Measurements from ENCODE around the gene JPH4. TPM values are rescaled to one million over a fixed set of nuclear protein-coding genes. Genes with fewer than 3 reads are reported as not detected.

JPH4 gene
- total RNA-seq, 8 experiments from 2014 or later, result 1.6 to 41.5 (median 21.9) TPM

DNA sequence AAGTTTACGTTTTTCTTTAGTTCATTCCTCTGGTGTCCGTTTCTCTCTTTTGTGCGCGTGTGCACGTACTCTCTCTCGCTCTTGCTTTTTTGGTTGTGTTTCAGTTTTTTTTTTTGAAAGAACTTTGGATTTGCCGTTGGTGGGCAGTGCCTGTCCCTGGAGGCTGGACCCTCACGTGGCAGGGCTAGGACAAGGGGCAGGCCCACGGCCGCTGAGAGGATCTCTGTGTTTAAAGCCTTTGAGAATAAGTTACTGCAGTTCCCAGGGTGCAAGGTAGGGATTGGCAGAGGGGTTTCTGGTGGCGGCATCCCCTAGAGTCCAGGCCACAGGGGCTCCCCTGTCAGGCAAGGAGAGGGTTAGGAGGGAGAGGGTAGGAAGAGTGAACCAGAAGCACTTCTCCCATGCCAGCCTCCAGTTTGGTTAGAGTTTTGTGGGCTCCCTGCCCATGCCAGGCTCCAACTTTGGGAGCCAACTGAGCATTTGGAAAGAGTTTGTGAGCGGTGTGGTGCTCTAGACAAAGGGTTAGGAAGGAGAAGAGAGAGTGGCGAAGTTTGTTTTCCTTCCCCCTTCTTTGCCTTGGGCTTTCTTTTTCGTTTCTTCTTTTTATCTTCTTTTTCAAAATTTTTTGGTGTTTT, 57.6 kb downstream of the JPH4 start:
- 72 to 98% (median 83%) methylated on average over 2 to 13 of the region's 14 CpGs for WGBS, 10 experiments
- in situ Hi-C loops (cut with MboI; ENCODE audit: low pct_unique_long_range_greater_than_20kb in 2 of 9, low sequenced_read_pairs in 9 of 9, unreplicated experiment in 9 of 9), result no loop called here
- no peak for ATAC-seq (replicated peaks in 6 of 8)
- Histone ChIP-seq H3K4me3 (no peak overlapping the region), H3K27ac (no peak overlapping the region), H3K4me1 (replicated peaks in 1 of 2) (peaks cover 0 to 10% of the 10 kb centered on the region in 2 donors)

DNA sequence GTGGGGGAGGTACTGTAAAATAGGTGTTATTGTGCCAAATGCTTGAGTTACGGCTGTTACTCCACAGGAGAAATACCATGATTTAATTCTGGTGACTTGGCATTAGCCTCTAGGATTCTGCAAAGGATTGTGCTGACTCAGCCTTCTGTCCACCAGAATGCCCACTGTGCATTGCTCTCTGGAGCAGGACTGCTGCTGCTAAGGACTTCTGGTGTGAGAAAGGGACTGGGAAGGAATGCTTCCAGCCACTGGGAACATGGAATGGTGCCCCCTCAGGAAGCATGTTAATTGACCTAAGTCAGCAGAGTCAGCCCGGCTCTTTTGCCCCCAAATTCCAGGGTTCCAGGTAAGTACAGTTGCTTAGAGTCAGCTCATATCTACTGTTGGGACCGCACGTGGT, 59.9 kb downstream of the JPH4 start:
- in situ Hi-C loops (cut with MboI; ENCODE audit: low pct_unique_long_range_greater_than_20kb in 2 of 9, low sequenced_read_pairs in 9 of 9, unreplicated experiment in 9 of 9), result no loop called here
- 0 to 89% (median 50%) methylated on average over 1 to 2 of the region's 4 CpGs; no CpG with 5 or more reads in 7 of the 10 experiments for WGBS, 10 experiments
- peaks cover 0 to 10% of the 10 kb centered on the region in 2 donors for H3K4me1 ChIP-seq (replicated peaks in 1 of 2)
- no peak overlapping the region for H3K27ac ChIP-seq
- H3K4me3 ChIP-seq, result no peak overlapping the region
- ATAC-seq (replicated peaks in 6 of 8), result peak in 1 of 8 experiments; percentile 65

Other genes with a start within 250 kb of the JPH4 start
- gene SLC22A17, start 225.9 kb downstream of the JPH4 start, total RNA-seq, result 100 to 1,000 TPM in 1 of 8 experiments, 10 to 100 TPM in 4, 1 to 10 TPM in 3; 3.1 to 110 (median 39.3) TPM
- 1 to 10 TPM; 1.0 to 9.6 (median 2.8) TPM for gene EFS, start 213.6 kb downstream of the JPH4 start, total RNA-seq
- under 1 TPM in 4 of 8 experiments, not detected in 4; 0.14 to 0.66 (median 0.44) TPM for gene IL25, start 206.0 kb downstream of the JPH4 start, total RNA-seq
- 1 to 10 TPM in 1 of 8 experiments, under 1 TPM in 6, not detected in 1; 0.05 to 2.0 (median 0.40) TPM for gene CMTM5, start 201.7 kb downstream of the JPH4 start, total RNA-seq
- gene MYH6, start 170.5 kb downstream of the JPH4 start, total RNA-seq, result under 1 TPM in 5 of 8 experiments, not detected in 3; 0.05 to 0.47 (median 0.14) TPM
- gene MYH7, start 143.1 kb downstream of the JPH4 start, total RNA-seq, result under 1 TPM in 7 of 8 experiments, not detected in 1; 0.04 to 0.93 (median 0.14) TPM
- gene NGDN, start 109.1 kb downstream of the JPH4 start, total RNA-seq, result 10 to 100 TPM; 38.1 to 67.6 (median 56.4) TPM
- gene ZFHX2, start 27.0 kb downstream of the JPH4 start, total RNA-seq, result 1 to 10 TPM; 2.3 to 7.9 (median 4.7) TPM
- 10 to 100 TPM; 10.4 to 30.8 (median 14.9) TPM for gene THTPA, start 22.5 kb downstream of the JPH4 start, total RNA-seq
- 100 to 1,000 TPM in 1 of 8 experiments, 10 to 100 TPM in 6, 1 to 10 TPM in 1; 7.5 to 125 (median 25.5) TPM for gene AP1G2, start 11.0 kb downstream of the JPH4 start, total RNA-seq
- 10 to 100 TPM in 2 of 8 experiments, 1 to 10 TPM in 2, under 1 TPM in 4; 0.27 to 43.1 (median 1.1) TPM for gene DHRS2, start 57.6 kb upstream of the JPH4 start, total RNA-seq